ENCODE measurements around the gene RGS14.
"Not testable (repeated sequence)": the region's sequence is repeated elsewhere in the genome, so short reads cannot be mapped to it uniquely, and the experiment has no call there.

RGS14 gene

GRCh38 chr5:177410575-177410974 is 52.9 kb downstream of the RGS14 start:
- TF ChIP-seq CTCF (conservative IDR thresholded peaks at IDR 0.05) (no peak), ZFX (IDR thresholded peaks at IDR 0.05) (no peak)
- H3K27ac ChIP-seq, result no peak overlapping the region

- H3K27ac ChIP-seq, result no peak overlapping the region
- TF ChIP-seq ZFX (IDR thresholded peaks at IDR 0.05) (no peak), CTCF (conservative IDR thresholded peaks at IDR 0.05) (no peak)
Observed at GRCh38 chr5:177412603-177413233, 55.0 kb downstream of the RGS14 start.

- no peak overlapping the region for H3K27ac ChIP-seq
- TF ChIP-seq ZFX (IDR thresholded peaks at IDR 0.05) (no peak), CTCF (conservative IDR thresholded peaks at IDR 0.05) (no peak)
Observed at GRCh38 chr5:177414481-177414880, 56.8 kb downstream of the RGS14 start.

- H3K27ac ChIP-seq, result not testable (repeated sequence)
Observed at GRCh38 chr5:177417081-177417480, 59.4 kb downstream of the RGS14 start.

GRCh38 chr5:177419046-177419445 is 61.3 kb downstream of the RGS14 start:
- TF ChIP-seq ZFX (IDR thresholded peaks at IDR 0.05) (no peak), CTCF (conservative IDR thresholded peaks at IDR 0.05) (no peak)
- H3K27ac ChIP-seq, result no peak overlapping the region

GRCh38 chr5:177420472-177420871 is 62.7 kb downstream of the RGS14 start:
- not testable (repeated sequence) for H3K27ac ChIP-seq

- no peak overlapping the region for H3K27ac ChIP-seq
- TF ChIP-seq ZFX (IDR thresholded peaks at IDR 0.05) (no peak), CTCF (conservative IDR thresholded peaks at IDR 0.05) (no peak)
Observed at GRCh38 chr5:177421062-177421798, 63.5 kb downstream of the RGS14 start.

All from C4-2B (cell line).